ENCODE results near the gene RPL15.

DNA sequence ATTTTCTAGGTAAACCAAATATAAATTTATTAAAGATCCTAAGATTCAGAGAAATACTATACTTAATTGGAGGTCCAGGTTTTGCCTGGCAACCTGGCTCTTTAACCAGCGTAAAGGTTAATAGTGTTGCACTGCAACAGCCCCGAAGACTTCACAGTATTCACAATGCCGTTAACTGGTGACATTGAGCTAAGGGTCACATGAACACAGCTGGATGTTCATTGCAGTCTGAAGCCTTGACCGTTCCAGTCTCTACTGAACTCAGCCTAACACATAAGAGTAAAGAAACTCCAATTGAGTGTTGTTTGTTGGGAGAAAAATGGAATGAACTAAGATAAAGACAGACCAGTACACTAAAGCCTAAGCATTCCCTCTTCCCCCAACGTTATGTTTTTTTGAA lies 27.0 kb upstream of the RPL15 start:
- TF ChIP-seq, protein P1, sequence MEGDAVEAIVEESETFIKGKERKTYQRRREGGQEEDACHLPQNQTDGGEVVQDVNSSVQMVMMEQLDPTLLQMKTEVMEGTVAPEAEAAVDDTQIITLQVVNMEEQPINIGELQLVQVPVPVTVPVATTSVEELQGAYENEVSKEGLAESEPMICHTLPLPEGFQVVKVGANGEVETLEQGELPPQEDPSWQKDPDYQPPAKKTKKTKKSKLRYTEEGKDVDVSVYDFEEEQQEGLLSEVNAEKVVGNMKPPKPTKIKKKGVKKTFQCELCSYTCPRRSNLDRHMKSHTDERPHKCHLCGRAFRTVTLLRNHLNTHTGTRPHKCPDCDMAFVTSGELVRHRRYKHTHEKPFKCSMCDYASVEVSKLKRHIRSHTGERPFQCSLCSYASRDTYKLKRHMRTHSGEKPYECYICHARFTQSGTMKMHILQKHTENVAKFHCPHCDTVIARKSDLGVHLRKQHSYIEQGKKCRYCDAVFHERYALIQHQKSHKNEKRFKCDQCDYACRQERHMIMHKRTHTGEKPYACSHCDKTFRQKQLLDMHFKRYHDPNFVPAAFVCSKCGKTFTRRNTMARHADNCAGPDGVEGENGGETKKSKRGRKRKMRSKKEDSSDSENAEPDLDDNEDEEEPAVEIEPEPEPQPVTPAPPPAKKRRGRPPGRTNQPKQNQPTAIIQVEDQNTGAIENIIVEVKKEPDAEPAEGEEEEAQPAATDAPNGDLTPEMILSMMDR (IDR thresholded peaks at IDR 0.05): no peak
- no peak for TF ChIP-seq EP300 (IDR thresholded peaks at IDR 0.05)
- TF ChIP-seq POLR2A (IDR thresholded peaks at IDR 0.05): no peak
- no peak for TF ChIP-seq POLR2AphosphoS5 (IDR thresholded peaks at IDR 0.05)
